GM12878 (cell line): ENCODE results near the gene AGBL4.

Source experiments
- ATF2 ChIP-seq: IDR thresholded peaks from 2 replicates; pipeline ENCODE4 v1.6.1; 2012; ENCODE audit warnings: low read length, inconsistent platforms
- BCLAF1 ChIP-seq: fragments of 450-650 bp; IDR thresholded peaks from 2 replicates; pipeline ENCODE4 v1.6.1; 2017; ENCODE audit warnings: antibody characterized with exemption, mild to moderate bottlenecking, moderate library complexity
- EZH2 ChIP-seq: IDR thresholded peaks from 2 replicates; pipeline ENCODE4 v1.6.1; 2012; ENCODE audit warnings: low read depth, mild to moderate bottlenecking, control low read depth, inconsistent platforms, low read length, borderline replicate concordance; ENCODE audit not compliant: control insufficient read depth
- HDAC6 ChIP-seq: fragments of 200-600 bp; sonication (generic); IDR thresholded peaks from one replicate; pipeline ENCODE4 v1.8.0; 2017; ENCODE audit warnings: antibody characterized with exemption; ENCODE audit not compliant: unreplicated experiment
- POLR2AphosphoS2 ChIP-seq: IDR thresholded peaks from 2 replicates; pipeline ENCODE4 v1.6.1; 2011; ENCODE audit warnings: low read depth, mild to moderate bottlenecking, low read length, improper control_type of control experiment, moderate library complexity
- RAD21 ChIP-seq: IDR thresholded peaks from 2 replicates; pipeline ENCODE4 v1.6.1; 2011; ENCODE audit warnings: mild to moderate bottlenecking, low read depth, low read length, moderate library complexity; ENCODE audit not compliant: insufficient read depth
- RB1 ChIP-seq: fragments of 450-650 bp; formaldehyde crosslinking; IDR thresholded peaks from 2 replicates; pipeline ENCODE4 v1.6.1; 2017; ENCODE audit warnings: mild to moderate bottlenecking, borderline replicate concordance
- SIN3A ChIP-seq: IDR thresholded peaks from 2 replicates; pipeline ENCODE4 v1.6.1; 2012; ENCODE audit warnings: low read depth, low read length, improper control_type of control experiment
- SMC3 ChIP-seq: IDR thresholded peaks from 2 replicates; pipeline ENCODE4 v1.6.1; 2011; ENCODE audit warnings: low read length, improper control_type of control experiment, borderline replicate concordance
- TCF3 ChIP-seq: IDR thresholded peaks from 2 replicates; pipeline ENCODE4 v1.6.1; 2012; ENCODE audit warnings: low read depth, mild to moderate bottlenecking, low read length, borderline replicate concordance; ENCODE audit not compliant: insufficient read depth
- TF ChIP-seq, protein P1 (sequence below), 3 experiments: IDR thresholded peaks in 2 of 3; conservative IDR thresholded peaks in 1 of 3; 2 replicates each; pipeline ENCODE4 v1.5.1; 2011; ENCODE audit warnings: low read depth in 3 of 3, low read length in 3 of 3, mild to moderate bottlenecking in 3 of 3, control low read depth in 2 of 3, moderate library complexity in 2 of 3, inconsistent platforms in 1 of 3, mixed read lengths in 1 of 3; ENCODE audit not compliant: control insufficient read depth in 2 of 3, insufficient read depth in 1 of 3; ENCODE audit errors: extremely low read depth in 1 of 3

DNA sequence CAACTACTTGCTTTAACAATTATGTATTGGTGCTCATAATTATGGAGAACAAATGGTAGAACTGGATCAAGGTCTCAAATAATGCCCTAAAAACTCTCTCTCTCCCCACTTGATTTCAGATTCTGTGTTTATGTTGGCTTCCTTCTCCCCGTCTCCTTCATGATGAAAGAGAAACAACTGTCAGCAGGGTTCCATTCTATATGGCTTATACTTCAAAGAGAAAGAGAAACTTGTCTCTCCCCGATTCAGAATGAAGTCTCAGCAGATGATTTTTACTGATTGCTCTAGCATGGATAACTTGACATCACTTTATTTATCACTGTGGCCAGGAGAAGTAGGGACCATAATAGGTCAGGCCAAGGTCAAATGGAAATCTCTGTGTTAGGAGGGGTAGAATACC is 575.6 kb downstream of the AGBL4 start:
- TF ChIP-seq SMC3, result no peak
- no peak for TF ChIP-seq SIN3A
- TF ChIP-seq, protein P1, sequence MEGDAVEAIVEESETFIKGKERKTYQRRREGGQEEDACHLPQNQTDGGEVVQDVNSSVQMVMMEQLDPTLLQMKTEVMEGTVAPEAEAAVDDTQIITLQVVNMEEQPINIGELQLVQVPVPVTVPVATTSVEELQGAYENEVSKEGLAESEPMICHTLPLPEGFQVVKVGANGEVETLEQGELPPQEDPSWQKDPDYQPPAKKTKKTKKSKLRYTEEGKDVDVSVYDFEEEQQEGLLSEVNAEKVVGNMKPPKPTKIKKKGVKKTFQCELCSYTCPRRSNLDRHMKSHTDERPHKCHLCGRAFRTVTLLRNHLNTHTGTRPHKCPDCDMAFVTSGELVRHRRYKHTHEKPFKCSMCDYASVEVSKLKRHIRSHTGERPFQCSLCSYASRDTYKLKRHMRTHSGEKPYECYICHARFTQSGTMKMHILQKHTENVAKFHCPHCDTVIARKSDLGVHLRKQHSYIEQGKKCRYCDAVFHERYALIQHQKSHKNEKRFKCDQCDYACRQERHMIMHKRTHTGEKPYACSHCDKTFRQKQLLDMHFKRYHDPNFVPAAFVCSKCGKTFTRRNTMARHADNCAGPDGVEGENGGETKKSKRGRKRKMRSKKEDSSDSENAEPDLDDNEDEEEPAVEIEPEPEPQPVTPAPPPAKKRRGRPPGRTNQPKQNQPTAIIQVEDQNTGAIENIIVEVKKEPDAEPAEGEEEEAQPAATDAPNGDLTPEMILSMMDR (IDR thresholded peaks at IDR 0.05 in 2 of 3, conservative IDR thresholded peaks at IDR 0.05 in 1 of 3; ENCODE audit: control insufficient read depth in 2 of 3, extremely low read depth in 1 of 3, insufficient read depth in 1 of 3, low read depth in 3 of 3, low read length in 3 of 3), result no peak
- TF ChIP-seq TCF3, result no peak
- no peak for TF ChIP-seq EZH2
- TF ChIP-seq RAD21, result no peak
- TF ChIP-seq ATF2, result no peak
- TF ChIP-seq RB1, result no peak
- TF ChIP-seq HDAC6, result no peak
- no peak for TF ChIP-seq BCLAF1
- no peak for TF ChIP-seq POLR2AphosphoS2
